GM19238 (cell line): ENCODE results near the gene C1GALT1.
"Not testable (repeated sequence)": the region's sequence is repeated elsewhere in the genome, so short reads cannot be mapped to it uniquely, and the experiment has no call there.

Experiments used
- DNase-seq: peaks from one replicate; pipeline ENCODE4 v3.0.0; 2011; ENCODE audit warnings: low spot score; ENCODE audit not compliant: insufficient read length

The C1GALT1 gene

GRCh38 chr7:7166318-7166717 lies 16.0 kb upstream of the C1GALT1 start:
- DNase-seq, result no peak

DNA sequence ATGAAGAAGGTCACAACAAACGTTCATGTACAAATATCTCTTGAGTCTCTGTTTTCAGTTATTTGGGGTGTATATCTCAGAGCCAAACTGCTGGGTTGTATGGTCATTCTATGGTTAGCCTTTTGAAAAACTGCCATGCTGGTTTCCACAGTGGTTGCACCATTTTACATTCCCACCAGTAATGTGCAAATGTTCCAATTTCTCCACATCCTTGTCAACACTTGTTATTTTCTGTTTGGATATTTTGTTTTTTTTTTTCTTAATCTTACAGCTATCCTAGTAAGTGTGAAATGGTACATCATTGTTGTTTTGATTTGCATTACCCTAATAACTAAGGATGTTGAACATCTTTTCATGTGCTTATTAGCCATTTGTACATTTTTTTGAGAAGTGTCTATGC lies 13.0 kb upstream of the C1GALT1 start:
- DNase-seq, result no peak

DNA sequence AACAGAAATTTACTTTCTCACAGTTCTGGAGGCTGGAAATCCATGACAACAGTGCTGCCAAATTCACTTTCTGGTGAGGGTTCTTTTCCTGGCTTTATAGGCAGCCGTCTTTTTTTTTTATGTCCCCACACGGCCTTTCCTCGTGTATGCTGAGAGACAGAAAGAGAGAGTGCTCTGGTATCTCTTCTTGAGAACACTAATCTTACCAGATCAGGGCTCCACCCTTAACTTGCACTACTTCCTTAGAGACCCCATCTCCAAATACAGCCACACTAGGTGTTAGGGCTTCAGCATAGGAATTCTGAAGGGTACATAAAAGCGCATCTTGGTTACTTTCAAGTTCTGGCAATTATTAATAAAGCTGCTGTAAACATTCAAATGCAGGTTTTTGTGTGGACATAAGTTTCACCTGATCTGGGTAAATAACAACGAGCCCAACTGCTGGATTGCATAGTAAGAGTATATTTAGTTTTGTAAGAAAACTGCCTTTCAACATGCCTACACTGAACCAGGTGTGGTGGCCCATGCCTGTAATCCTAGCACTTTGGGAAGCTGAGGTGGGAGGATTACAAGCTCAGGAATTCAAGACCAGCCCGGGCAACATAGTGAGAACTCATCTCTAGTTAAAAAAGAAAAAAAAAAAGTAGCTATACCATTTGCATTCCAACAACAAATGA lies 8.2 kb upstream of the C1GALT1 start:
- no peak for DNase-seq

DNA sequence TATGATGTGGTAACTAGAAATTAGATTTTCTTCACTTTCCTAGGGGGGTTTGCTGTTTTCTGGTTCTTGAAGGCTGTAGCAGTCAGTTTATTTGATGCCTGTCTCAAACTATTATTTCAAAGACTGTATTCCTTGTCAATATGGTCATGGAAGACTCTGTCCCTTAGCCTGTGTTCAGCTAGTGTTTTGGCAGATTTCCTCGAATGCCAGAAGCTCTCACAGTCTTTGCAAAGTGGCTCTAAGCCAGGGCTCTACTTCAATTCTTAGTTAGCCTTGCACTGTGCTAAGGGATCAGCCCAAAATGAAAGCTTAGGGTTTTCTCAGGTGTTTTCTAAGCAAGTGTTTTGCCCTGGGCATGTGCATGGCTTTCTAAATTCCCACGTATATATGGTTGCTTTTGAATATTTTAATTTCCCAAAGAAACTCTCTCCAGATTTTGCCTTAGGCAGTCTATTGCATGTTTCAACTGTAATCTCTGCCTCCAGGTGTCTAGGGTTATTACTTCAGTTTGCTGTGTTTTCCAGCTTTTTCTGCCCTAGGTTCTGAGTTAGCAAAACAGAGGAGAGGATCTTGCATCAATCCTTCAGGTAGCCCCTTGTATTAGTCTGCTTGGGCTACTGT lies 7.2 kb upstream of the C1GALT1 start:
- DNase-seq, result no peak

- no peak for DNase-seq
Measured at GRCh38 chr7:7176406-7177043, 5.8 kb upstream of the C1GALT1 start.

DNA sequence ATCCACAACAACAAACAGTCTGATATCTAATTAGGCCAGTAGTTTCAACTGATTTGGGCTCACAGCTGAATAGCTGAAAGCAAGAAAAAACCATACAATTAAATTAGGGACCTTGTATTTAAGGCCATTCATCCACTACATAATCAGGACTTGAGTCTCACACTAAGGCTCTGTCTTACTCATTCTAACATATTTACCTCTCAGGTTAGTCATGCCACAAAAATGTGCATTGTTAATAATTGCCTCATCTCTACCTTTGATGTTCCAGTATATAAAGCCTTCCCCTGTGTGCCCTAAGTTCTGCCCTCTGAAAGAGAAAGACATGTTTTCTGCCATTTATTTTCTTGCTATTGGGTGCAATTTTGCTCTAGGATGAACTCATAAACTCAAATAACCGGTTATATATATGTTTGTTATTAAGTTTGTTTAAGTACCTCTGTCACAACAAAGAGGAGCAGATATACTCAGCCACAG lies 5.3 kb upstream of the C1GALT1 start:
- DNase-seq, result no peak

GRCh38 chr7:7178081-7178480 lies 4.3 kb upstream of the C1GALT1 start:
- DNase-seq, result no peak

DNA sequence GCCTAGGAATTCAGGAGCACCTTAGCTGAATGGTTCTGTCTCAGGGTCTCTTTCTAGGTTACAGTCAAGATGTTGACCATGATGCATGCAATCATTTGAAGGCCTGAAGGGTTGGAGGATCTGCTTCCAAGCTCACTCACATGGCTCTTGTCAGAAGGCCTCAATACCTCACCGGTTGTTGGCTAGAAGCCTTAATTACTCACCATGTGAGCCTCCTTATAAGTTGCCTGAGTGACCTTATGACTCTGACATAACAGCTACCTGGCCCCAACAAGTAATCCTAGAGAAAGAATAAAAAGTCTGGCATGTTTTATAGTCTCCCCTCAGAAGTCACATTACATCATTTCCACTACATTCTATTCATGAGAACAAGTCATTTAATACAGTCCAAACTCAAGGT lies 3.4 kb upstream of the C1GALT1 start:
- DNase-seq, result no peak

- DNase-seq, result no peak
Measured at GRCh38 chr7:7180725-7181449, 1.5 kb upstream of the C1GALT1 start.

DNA sequence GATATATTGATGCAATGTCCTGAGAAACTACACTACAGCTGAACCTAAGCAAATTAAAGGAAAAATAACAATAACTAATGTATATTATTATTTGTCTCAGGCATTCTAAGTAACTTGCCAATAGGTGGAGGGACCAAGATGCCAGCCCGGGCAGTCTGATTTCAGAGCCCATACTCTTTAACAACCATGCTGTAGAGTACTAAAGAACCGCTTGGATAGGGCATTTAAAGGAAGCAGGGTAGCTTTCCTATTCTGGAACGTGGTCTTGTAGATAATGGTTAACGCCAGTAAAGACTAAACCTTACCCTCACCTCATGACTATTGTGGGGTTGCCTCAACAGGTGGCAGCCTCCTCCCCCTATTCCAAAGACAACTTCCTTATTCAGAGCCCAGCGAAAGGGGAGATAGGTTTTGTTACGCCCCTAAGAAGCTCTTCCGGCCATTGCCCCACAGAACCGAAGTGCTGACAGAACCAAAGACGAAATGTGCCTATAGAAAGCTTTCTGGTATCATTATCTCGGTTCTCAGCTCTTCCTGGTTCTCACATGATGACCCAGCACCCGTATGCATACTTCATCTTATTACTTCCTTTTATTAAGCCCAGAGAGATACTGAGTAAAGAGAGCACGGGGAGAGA lies 707 bp upstream of the C1GALT1 start:
- peak; percentile 50 for DNase-seq

- peak; percentile 23 for DNase-seq
Measured at GRCh38 chr7:7183061-7183837, 905 bp downstream of the C1GALT1 start.

DNA sequence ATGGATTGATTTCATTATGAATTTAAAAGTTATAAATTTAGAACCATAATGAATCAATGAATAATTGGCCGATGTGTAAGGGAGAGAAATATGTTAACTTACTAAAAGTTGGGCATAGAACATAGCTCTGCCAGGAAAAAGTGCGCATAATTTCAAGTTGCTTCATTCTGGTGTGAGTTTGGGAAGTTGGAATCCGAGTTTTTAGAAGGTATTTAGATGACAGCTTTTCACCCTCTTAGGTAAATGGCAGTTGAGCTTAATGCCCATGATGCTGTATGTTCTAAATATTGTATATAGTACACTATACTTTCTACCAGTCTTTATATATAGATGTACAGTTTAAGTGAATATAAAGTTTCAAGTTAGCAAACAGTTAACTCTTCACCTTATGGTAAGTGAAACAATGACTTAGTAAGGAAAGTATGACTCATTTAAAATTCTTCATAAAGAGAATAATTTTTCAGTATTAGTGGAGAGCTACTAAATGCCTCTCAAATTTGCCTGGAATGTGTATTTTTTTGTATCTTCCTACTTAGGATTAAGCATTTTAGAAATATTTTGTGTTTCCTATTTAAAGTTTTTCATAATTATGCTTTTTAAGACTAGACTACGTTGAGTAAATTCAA lies 1.6 kb downstream of the C1GALT1 start:
- no peak for DNase-seq

DNA sequence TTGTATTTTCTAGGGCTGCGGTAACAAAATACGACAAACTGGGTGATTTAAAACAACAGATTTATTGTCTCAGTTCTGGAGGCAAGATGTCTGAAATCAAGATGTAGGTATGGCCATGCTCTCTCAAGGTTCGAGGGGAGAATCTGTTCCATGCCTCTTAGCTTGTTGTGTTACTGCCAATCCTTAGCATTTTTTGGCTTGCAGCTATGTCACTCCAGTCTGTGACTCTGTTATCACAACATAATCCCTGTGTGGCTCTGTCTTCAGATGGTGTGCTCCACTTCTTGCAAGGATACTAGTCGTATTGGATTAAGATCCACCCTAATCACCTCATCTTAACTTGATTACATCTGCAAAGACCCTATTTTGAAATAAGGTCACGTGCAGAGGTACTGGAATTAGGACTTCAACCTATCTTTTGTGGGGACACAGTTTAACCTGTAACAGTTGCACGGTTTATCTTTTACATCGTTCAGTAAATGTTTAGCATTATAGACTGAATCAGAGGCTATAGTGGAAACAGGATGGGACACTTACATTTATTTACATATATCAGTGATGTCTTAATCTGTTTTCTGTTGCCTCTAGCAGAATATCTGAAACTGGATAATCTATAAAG lies 3.1 kb downstream of the C1GALT1 start:
- DNase-seq, result no peak

DNA sequence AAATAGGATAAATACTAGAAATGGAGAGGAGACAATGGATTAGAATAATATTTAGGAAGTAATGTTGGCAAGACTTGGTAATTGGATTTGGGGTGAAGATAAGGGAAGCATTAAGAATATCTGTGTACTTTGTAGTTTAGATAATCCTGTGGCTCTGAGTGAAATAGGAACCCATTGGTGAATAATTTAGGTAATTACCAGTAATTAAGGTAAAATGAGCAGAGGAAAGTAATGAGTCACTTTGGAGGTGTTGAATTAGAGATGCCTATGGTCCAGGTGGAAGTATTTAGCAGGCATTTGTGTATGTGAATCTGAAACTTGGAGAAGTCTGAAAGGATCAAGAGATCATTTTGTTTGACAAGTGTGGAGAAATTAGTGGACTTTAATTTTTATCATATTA lies 5.7 kb downstream of the C1GALT1 start:
- DNase-seq, result no peak

DNA sequence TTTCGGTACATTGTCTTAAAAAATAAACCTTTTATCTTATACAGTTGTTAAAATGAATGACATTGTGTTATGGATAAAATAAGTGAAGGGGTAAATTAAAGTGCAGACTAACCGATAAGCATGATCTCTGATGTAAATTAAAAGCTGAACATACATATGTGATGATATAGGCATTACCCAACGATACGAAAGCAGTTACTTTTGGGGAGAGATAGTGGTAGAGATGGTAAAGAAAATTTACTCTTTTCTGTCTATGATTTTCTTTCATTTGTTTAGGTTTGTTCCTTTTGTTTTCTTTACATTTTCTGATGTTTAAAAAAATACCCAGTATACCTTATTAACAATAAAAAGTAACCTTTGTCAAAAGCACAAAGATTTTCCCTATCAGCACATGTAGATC lies 6.4 kb downstream of the C1GALT1 start:
- DNase-seq, result no peak

- DNase-seq, result no peak
Measured at GRCh38 chr7:7190142-7190541, 7.8 kb downstream of the C1GALT1 start.

DNA sequence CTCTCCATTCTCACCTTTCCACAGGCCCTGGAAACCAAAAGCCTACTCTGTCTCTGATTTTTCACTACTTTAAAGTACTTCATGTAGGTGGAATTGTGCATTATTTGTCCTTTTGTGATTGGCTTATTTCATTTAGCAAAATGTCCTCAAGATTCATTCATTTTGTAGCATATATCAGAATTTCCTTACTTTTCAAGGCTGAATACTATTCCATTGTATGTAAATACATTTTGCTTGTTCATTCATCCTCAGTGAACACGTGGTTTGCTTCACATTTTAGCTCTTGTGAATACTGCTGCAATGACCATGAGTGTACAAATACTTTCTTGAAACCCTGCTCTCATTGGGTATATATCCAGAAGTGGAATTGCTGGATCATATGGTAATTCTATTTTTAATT lies 8.8 kb downstream of the C1GALT1 start:
- DNase-seq, result no peak

DNA sequence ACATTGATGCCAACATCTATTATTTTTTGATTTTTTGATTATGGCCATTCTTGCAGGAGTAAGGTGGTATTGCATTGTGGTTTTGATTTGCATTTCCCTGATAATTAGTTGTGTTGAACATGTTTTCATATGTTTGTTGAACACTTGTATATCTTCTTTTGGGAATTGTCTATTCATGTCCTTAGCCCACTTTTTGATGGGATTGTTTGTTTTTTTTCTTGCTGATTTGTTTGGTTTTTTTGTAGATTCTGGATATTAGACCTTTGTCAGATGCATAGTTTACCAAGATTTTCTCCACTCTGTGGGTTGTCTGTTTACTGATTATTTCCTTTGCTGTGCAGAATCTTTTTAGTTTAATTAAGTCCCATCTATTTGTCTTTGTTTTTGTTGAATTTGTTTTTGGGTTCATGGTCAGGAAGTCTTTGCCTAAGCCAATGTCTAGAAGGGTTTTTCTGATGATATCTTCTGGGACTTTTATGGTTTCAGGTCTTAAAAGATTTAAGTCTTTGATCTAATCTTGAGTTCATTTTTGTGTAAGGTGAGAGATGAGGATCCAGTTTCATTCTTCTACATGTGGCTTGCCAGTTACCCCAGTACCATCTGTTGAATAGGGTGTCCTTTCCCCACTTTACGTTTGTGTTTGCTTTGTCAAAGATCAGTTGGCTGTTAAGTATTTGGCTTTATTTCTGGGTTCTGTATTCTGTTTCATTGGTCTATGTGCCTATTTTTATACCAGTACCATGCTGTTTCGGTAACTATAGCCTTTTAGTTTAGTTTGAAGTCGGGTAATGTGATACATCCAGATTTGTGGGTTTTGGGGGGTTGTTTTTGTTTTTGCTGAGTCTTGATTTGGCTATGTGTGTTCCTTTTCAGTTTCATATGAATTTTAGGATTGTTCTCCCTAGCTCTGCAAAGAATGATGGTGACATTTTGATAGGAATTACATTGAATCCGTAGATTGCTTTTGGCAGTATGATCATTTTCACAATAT lies 10.7 kb downstream of the C1GALT1 start:
- DNase-seq, result not testable (repeated sequence)

- DNase-seq, result not testable (repeated sequence)
Measured at GRCh38 chr7:7199592-7199991, 17.2 kb downstream of the C1GALT1 start.
